IMR-90 (cell line): Measurements from ENCODE around the gene MED12. TPM values are rescaled to one million over a fixed set of nuclear protein-coding genes. Genes with fewer than 3 reads are reported as not detected.

Experiments used
- ATAC-seq: fragments of 200-7000 bp; cut with Tn5 transposase; 2 replicates; pipeline ENCODE4 v1.9.1; 2020; ENCODE audit warnings: low read depth, mild to moderate bottlenecking, moderate library complexity
- BruUV-seq: library from RNA; stranded (reverse); fragments of 400-500 nt; replicated peaks from 2 replicates; lab custom pipeline; 2021; lab: Mats Ljungman, UMichigan
- CTCF ChIA-PET: fragments of 300-600 bp; formaldehyde crosslinking; extraction: SDS; loops from one replicate; lab custom pipeline; 2021; ENCODE audit warnings: antibody characterized with exemption; lab: Yijun Ruan, JAX
- POLR2A ChIA-PET: fragments of 300-600 bp; sonication (Branson Sonifier 250); formaldehyde crosslinking; loops from one replicate; lab custom pipeline; 2022; ENCODE audit warnings: antibody characterized with exemption; ENCODE audit not compliant: unreplicated experiment; lab: Charles Lee
- DNase-seq: peaks from one replicate; pipeline ENCODE4 v3.0.0; 2013
- H2AFZ ChIP-seq: replicated peaks from 2 replicates; pipeline ENCODE3; 2013; ENCODE audit warnings: low read length, mild to moderate bottlenecking; ENCODE audit not compliant: poor library complexity
- H2AK5ac ChIP-seq: 2 replicates; pipeline ENCODE4 v1.6.1; 2013; ENCODE audit warnings: low read depth, low read length, inconsistent platforms
- H2AK9ac ChIP-seq: replicated peaks from 2 replicates; pipeline ENCODE3; 2013; ENCODE audit warnings: mild to moderate bottlenecking, low read depth, low read length, moderate library complexity; ENCODE audit not compliant: poor library complexity
- H2BK120ac ChIP-seq: 2 replicates; pipeline ENCODE4 v1.6.1; 2013; ENCODE audit warnings: low read depth, low read length, inconsistent platforms
- H2BK15ac ChIP-seq: 3 replicates; pipeline ENCODE4 v1.6.1; 2013; ENCODE audit warnings: low read depth, low read length, inconsistent platforms
- H2BK20ac ChIP-seq: 2 replicates; pipeline ENCODE4 v1.6.1; 2013; ENCODE audit warnings: low read depth, mild to moderate bottlenecking, inconsistent platforms, low read length, moderate library complexity
- H2BK5ac ChIP-seq: 2 replicates; pipeline ENCODE4 v1.6.1; 2013; ENCODE audit warnings: mild to moderate bottlenecking, low read depth, low read length, inconsistent platforms; ENCODE audit not compliant: poor library complexity, severe bottlenecking
- H3K14ac ChIP-seq: replicated peaks from 2 replicates; pipeline ENCODE4 v1.6.1; 2013; ENCODE audit warnings: low read depth, low read length, inconsistent platforms
- H3K18ac ChIP-seq: 2 replicates; pipeline ENCODE4 v1.6.1; 2013; ENCODE audit warnings: low read depth, low read length, control low read depth
- H3K23ac ChIP-seq: 2 replicates; pipeline ENCODE4 v1.6.1; 2013; ENCODE audit warnings: low read depth, low read length, inconsistent platforms
- H3K27ac ChIP-seq: 2 replicates; pipeline ENCODE4 v1.5.1; 2013; ENCODE audit warnings: mild to moderate bottlenecking, control low read depth, low read length; ENCODE audit not compliant: insufficient read depth
- H3K27me3 ChIP-seq: 2 replicates; pipeline ENCODE4 v1.6.1; 2013; ENCODE audit warnings: low read length; ENCODE audit not compliant: control insufficient read depth, insufficient read depth
- H3K36me3 ChIP-seq: 2 replicates; pipeline ENCODE4 v1.6.1; 2013; ENCODE audit warnings: low read length, mixed read lengths; ENCODE audit not compliant: control insufficient read depth, insufficient read depth
- H3K4ac ChIP-seq: 2 replicates; pipeline ENCODE4 v1.6.1; 2013; ENCODE audit warnings: low read depth, low read length, inconsistent platforms
- H3K4me1 ChIP-seq: 2 replicates; pipeline ENCODE4 v1.6.1; 2013; ENCODE audit warnings: low read length, mixed read lengths; ENCODE audit not compliant: control insufficient read depth, insufficient read depth
- H3K4me2 ChIP-seq: 2 replicates; pipeline ENCODE4 v1.6.1; 2013; ENCODE audit warnings: low read depth, mild to moderate bottlenecking, control low read depth, low read length, moderate library complexity
- H3K4me3 ChIP-seq: 2 replicates; pipeline ENCODE4 v1.5.1; 2013; ENCODE audit warnings: low read depth, mild to moderate bottlenecking, control low read depth, low read length, moderate library complexity; ENCODE audit not compliant: insufficient read depth
- H3K56ac ChIP-seq: 2 replicates; pipeline ENCODE4 v1.6.1; 2013; ENCODE audit warnings: low read length, inconsistent platforms; ENCODE audit not compliant: insufficient read depth; ENCODE audit errors: extremely low read depth
- H3K79me1 ChIP-seq, 2 experiments: 2 replicates each; pipeline ENCODE4 v1.6.1; 2013; ENCODE audit warnings: low read length in 2 of 2, inconsistent platforms in 1 of 2, low read depth in 1 of 2
- H3K9ac ChIP-seq: 2 replicates; pipeline ENCODE4 v1.6.1; 2013; ENCODE audit warnings: low read depth, low read length, control low read depth
- H3K9me1 ChIP-seq: 2 replicates; pipeline ENCODE4 v1.6.1; 2013; ENCODE audit warnings: low read length, inconsistent platforms; ENCODE audit not compliant: insufficient read depth
- H3K9me3 ChIP-seq: 2 replicates; pipeline ENCODE4 v1.6.1; 2013; ENCODE audit warnings: low read length; ENCODE audit not compliant: control insufficient read depth, insufficient read depth
- H4K20me1 ChIP-seq: 2 replicates; pipeline ENCODE4 v1.6.1; 2013; ENCODE audit warnings: low read length, inconsistent platforms; ENCODE audit not compliant: insufficient read depth
- H4K5ac ChIP-seq: 2 replicates; pipeline ENCODE4 v1.6.1; 2013; ENCODE audit warnings: mild to moderate bottlenecking, low read depth, low read length, control low read depth
- H4K8ac ChIP-seq, 2 experiments: 2 replicates each; pipeline ENCODE4 v1.6.1; 2013; ENCODE audit warnings: low read depth in 2 of 2, low read length in 2 of 2, control low read depth in 1 of 2, inconsistent platforms in 1 of 2
- H4K91ac ChIP-seq: 2 replicates; pipeline ENCODE4 v1.6.1; 2013; ENCODE audit warnings: low read depth, low read length, inconsistent platforms; ENCODE audit not compliant: insufficient read depth
- BHLHE40 ChIP-seq: fragments of 150-350 bp; IDR thresholded peaks from 2 replicates; pipeline ENCODE4 v1.6.1; 2016; ENCODE audit warnings: mild to moderate bottlenecking, low read depth, low read length
- CEBPB ChIP-seq: IDR thresholded peaks from 2 replicates; pipeline ENCODE4 v1.6.1; 2012; ENCODE audit warnings: low read depth, low read length, improper control_type of control experiment
- CHD1 ChIP-seq: IDR thresholded peaks from 2 replicates; pipeline ENCODE4 v1.6.1; 2012; ENCODE audit warnings: low read depth, low read length, improper control_type of control experiment
- CTCF ChIP-seq: conservative IDR thresholded peaks from 2 replicates; pipeline ENCODE4 v1.5.1; 2012; ENCODE audit warnings: mild to moderate bottlenecking, low read depth, low read length, improper control_type of control experiment
- FOS ChIP-seq: fragments of 150-350 bp; IDR thresholded peaks from 2 replicates; pipeline ENCODE4 v1.6.1; 2016; ENCODE audit warnings: low read depth, low read length
- MAZ ChIP-seq: IDR thresholded peaks from 2 replicates; pipeline ENCODE4 v1.6.1; 2012; ENCODE audit warnings: low read depth, mild to moderate bottlenecking, low read length, improper control_type of control experiment, moderate library complexity, borderline replicate concordance
- NFE2L2 ChIP-seq: fragments of 150-350 bp; IDR thresholded peaks from 2 replicates; pipeline ENCODE4 v1.6.1; 2016; ENCODE audit warnings: low read depth, mild to moderate bottlenecking, low read length
- POLR2A ChIP-seq: IDR thresholded peaks from 2 replicates; pipeline ENCODE4 v1.6.1; 2012; ENCODE audit warnings: mild to moderate bottlenecking, low read depth, low read length
- RAD21 ChIP-seq: IDR thresholded peaks from 2 replicates; pipeline ENCODE4 v1.6.1; 2012; ENCODE audit warnings: low read length, improper control_type of control experiment
- RCOR1 ChIP-seq: IDR thresholded peaks from 2 replicates; pipeline ENCODE4 v1.6.1; 2012; ENCODE audit warnings: mild to moderate bottlenecking, low read length, improper control_type of control experiment; ENCODE audit not compliant: insufficient replicate concordance
- RFX5 ChIP-seq: IDR thresholded peaks from 2 replicates; pipeline ENCODE4 v1.8.0; 2012; ENCODE audit warnings: low read depth, mild to moderate bottlenecking, low read length, moderate library complexity
- SMC3 ChIP-seq: fragments of 150-350 bp; IDR thresholded peaks from 2 replicates; pipeline ENCODE4 v1.6.1; 2016; ENCODE audit warnings: low read depth, mild to moderate bottlenecking, antibody characterized with exemption, low read length, moderate library complexity
- WGBS, 2 experiments: methylation state at CpG; one replicate each; pipeline versions ENCODE4 v1.1.5 to v1.1.7; 2013; ENCODE audit warnings: missing lambda C conversion rate in 2 of 2; ENCODE audit not compliant: insufficient read length in 1 of 2; ENCODE audit errors: extremely low coverage in 2 of 2; 5-methylcytosine and 5-hydroxymethylcytosine counted together
- dilution Hi-C: fragments of 300-500 bp; cut with HindIII; formaldehyde crosslinking; loops from one replicate; pipeline ENCODE4 v1.14.3; 2018; ENCODE audit warnings: low sequenced_read_pairs; ENCODE audit not compliant: unreplicated experiment
- in situ Hi-C: fragments of 300-500 bp; cut with MboI; formaldehyde crosslinking; loops from 3 replicates; pipeline ENCODE4 v1.14.3; 2019; ENCODE audit warnings: low sequenced_read_pairs, inconsistent platforms, mixed read lengths
- intact Hi-C: fragments of 100-400 bp; cut with micrococcal nuclease; formaldehyde crosslinking; loops from 2 replicates; pipeline ENCODE4 v1.10.0; 2022
- polyA plus RNA-seq, 3 experiments: library from polyadenylated mRNA; depleted of rRNA; stranded (reverse); fragments of >200 nt; gene quantifications; 2 replicates each; pipeline ENCODE4 v1.2.3, GENCODE V29; 2012; ENCODE audit warnings: low replicate concordance in 1 of 3
- total RNA-seq: library from RNA; depleted of rRNA; stranded (reverse); fragments of >200 nt; gene quantifications from 2 replicates; pipeline ENCODE4 v1.2.3, GENCODE V29; 2012
- TF ChIP-seq, protein P1 (sequence below): fragments of 150-350 bp; IDR thresholded peaks from 2 replicates; pipeline ENCODE4 v1.6.1; 2016; ENCODE audit warnings: low read depth, mild to moderate bottlenecking, low read length, moderate library complexity, borderline replicate concordance
- TF ChIP-seq, protein P2 (sequence below): fragments of 150-350 bp; IDR thresholded peaks from 2 replicates; pipeline ENCODE4 v1.6.1; 2017; ENCODE audit warnings: mild to moderate bottlenecking, antibody characterized with exemption, low read length, low read depth

The MED12 gene
- total and polyA plus RNA-seq, 2 of the 4 experiments (the other 2 are of a cell fraction): 9.1 to 19.8 TPM

DNA sequence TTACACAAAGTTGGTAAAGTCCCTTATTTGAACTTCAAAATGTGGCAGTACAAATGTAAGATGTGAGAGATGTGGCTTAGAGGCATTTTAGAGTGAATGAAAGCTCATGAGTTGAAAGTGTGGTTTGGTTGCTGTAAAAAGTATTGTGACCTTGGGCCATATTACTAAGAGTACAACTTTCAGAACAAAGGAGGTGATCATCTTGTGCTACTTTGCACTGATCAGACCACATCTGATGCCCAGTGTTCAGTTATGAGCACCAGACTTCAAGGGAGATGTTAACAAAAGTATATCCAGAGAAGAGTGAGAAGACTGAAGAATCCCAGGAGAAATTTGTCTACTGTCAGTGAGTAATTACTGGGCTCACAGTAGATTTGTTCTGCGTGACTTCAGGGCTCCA lies 56.4 kb downstream of the MED12 start:
- H3K9me1 ChIP-seq: no peaks in the 10 kb centered on the region
- TF ChIP-seq NFE2L2 (no peak), CHD1 (no peak), BHLHE40 (no peak), RFX5 (no peak), CEBPB (no peak), SMC3 (no peak), FOS (no peak), POLR2A (no peak), CTCF (no peak), RCOR1 (no peak), MAZ (no peak), RAD21 (no peak)
- TF ChIP-seq, protein P1, sequence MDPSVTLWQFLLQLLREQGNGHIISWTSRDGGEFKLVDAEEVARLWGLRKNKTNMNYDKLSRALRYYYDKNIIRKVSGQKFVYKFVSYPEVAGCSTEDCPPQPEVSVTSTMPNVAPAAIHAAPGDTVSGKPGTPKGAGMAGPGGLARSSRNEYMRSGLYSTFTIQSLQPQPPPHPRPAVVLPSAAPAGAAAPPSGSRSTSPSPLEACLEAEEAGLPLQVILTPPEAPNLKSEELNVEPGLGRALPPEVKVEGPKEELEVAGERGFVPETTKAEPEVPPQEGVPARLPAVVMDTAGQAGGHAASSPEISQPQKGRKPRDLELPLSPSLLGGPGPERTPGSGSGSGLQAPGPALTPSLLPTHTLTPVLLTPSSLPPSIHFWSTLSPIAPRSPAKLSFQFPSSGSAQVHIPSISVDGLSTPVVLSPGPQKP: no peak
- TF ChIP-seq, protein P2, sequence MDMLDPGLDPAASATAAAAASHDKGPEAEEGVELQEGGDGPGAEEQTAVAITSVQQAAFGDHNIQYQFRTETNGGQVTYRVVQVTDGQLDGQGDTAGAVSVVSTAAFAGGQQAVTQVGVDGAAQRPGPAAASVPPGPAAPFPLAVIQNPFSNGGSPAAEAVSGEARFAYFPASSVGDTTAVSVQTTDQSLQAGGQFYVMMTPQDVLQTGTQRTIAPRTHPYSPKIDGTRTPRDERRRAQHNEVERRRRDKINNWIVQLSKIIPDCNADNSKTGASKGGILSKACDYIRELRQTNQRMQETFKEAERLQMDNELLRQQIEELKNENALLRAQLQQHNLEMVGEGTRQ: no peak
- H2BK15ac ChIP-seq: no peak overlapping the region
- H3K27ac ChIP-seq: no peak overlapping the region
- H4K5ac ChIP-seq: no peak overlapping the region
- intact Hi-C loops (no loop called here), dilution Hi-C loops (no loop called here), in situ Hi-C loops (loop anchor here (5.0 kb wide), 1 partner anchor 407 kb away; no protein-coding TSS in a partner anchor)
- ChIA-PET CTCF (no interaction called here), POLR2A (no interaction called here)
- H3K4me2 ChIP-seq: no peak overlapping the region
- H4K20me1 ChIP-seq: no peaks in the 10 kb centered on the region
- BruUV-seq: no TSS peak
- H2AFZ ChIP-seq: no peak overlapping the region
- H3K9ac ChIP-seq: no peak overlapping the region
- no peaks in the 10 kb centered on the region for H3K36me3 ChIP-seq
- no peak overlapping the region for H2BK120ac ChIP-seq
- no peak for DNase-seq
- no peak overlapping the region for H3K23ac ChIP-seq
- H3K79me1 ChIP-seq: no peaks in the 10 kb centered on the region
- no peak overlapping the region for H2BK5ac ChIP-seq
- no peak overlapping the region for H3K18ac ChIP-seq
- no peak overlapping the region for H3K4me3 ChIP-seq
- no peak overlapping the region for H4K91ac ChIP-seq
- peaks cover 6% of the 10 kb centered on the region for H3K27me3 ChIP-seq
- no peak for ATAC-seq
- no CpG with 5 or more reads among the region's 1 CpG for WGBS, 2 experiments
- no peak overlapping the region for H2BK20ac ChIP-seq
- no peak overlapping the region for H2AK9ac ChIP-seq
- H3K4me1 ChIP-seq: no peaks in the 10 kb centered on the region
- no peaks in the 10 kb centered on the region for H3K9me3 ChIP-seq
- no peak overlapping the region for H4K8ac ChIP-seq
- no peak overlapping the region for H2AK5ac ChIP-seq
- H3K4ac ChIP-seq: no peak overlapping the region
- no peak overlapping the region for H3K14ac ChIP-seq
- no peak overlapping the region for H3K56ac ChIP-seq
